CD8-positive, alpha-beta memory T cell (primary cell): ENCODE measurements around the gene DAGLB. TPM values are rescaled to one million over a fixed set of nuclear protein-coding genes. Genes with fewer than 3 reads are reported as not detected.

Source experiments
- CTCF ChIA-PET: fragments of 350-600 bp; sonication (Branson Sonifier 250); formaldehyde crosslinking; loops from one replicate; lab custom pipeline; 2021; ENCODE audit warnings: antibody characterized with exemption; lab: Charles Lee
- POLR2A ChIA-PET: fragments of 350-600 bp; sonication (Branson Sonifier 250); formaldehyde crosslinking; loops from one replicate; lab custom pipeline; 2021; ENCODE audit warnings: antibody characterized with exemption; lab: Charles Lee
- DNase-seq, 5 donors: peaks; one replicate each; pipeline versions ENCODE4 v3.0.0 to v3.0.0-alpha.2; 2020 to 2022; ENCODE audit warnings: mixed read lengths in 1 of 5
- H3K27ac ChIP-seq: one replicate; pipeline ENCODE4 v1.7.0; 2013; ENCODE audit warnings: low read depth, mild to moderate bottlenecking, low read length, moderate library complexity
- H3K27me3 ChIP-seq: 2 replicates; pipeline ENCODE4 v1.7.0; 2013; ENCODE audit warnings: low read length, mild to moderate bottlenecking; ENCODE audit not compliant: insufficient read depth, poor library complexity, severe bottlenecking
- H3K36me3 ChIP-seq: 2 replicates; pipeline ENCODE4 v1.7.0; 2013; ENCODE audit warnings: mild to moderate bottlenecking, low read length, moderate library complexity; ENCODE audit not compliant: insufficient read depth
- H3K4me1 ChIP-seq: 2 replicates; pipeline ENCODE4 v1.7.0; 2013; ENCODE audit warnings: mild to moderate bottlenecking, low read length, moderate library complexity; ENCODE audit not compliant: insufficient read depth
- H3K4me3 ChIP-seq: 2 replicates; pipeline ENCODE4 v1.7.0; 2013; ENCODE audit warnings: mild to moderate bottlenecking, low read length
- H3K9me3 ChIP-seq: 2 replicates; pipeline ENCODE4 v1.7.0; 2013; ENCODE audit warnings: mild to moderate bottlenecking, low read length
- H3K27ac Mint-ChIP-seq, 8 donors: one replicate each; pipeline ENCODE4 v1.8.0; 2020 to 2021; ENCODE audit warnings: mixed read lengths in 8 of 8, mild to moderate bottlenecking in 6 of 8, inconsistent platforms in 3 of 8, moderate library complexity in 3 of 8
- H3K27me3 Mint-ChIP-seq, 2 donors: one replicate each; pipeline ENCODE4 v1.8.0; 2020 to 2021; ENCODE audit warnings: mixed read lengths in 2 of 2, mild to moderate bottlenecking in 1 of 2, moderate library complexity in 1 of 2
- H3K36me3 Mint-ChIP-seq, 3 donors: one replicate each; pipeline ENCODE4 v1.8.0; 2020 to 2021; ENCODE audit warnings: mixed read lengths in 3 of 3, inconsistent platforms in 1 of 3, mild to moderate bottlenecking in 1 of 3
- H3K4me1 Mint-ChIP-seq, 3 donors: one replicate each; pipeline ENCODE4 v1.8.0; 2020 to 2021; ENCODE audit warnings: mixed read lengths in 3 of 3, inconsistent platforms in 1 of 3, mild to moderate bottlenecking in 1 of 3
- H3K4me3 Mint-ChIP-seq, 7 donors: one replicate each; pipeline ENCODE4 v1.8.0; 2020 to 2021; ENCODE audit warnings: mixed read lengths in 7 of 7, mild to moderate bottlenecking in 6 of 7, moderate library complexity in 4 of 7, inconsistent platforms in 2 of 7
- H3K9me3 Mint-ChIP-seq, 5 donors: one replicate each; pipeline ENCODE4 v1.8.0; 2020 to 2022; ENCODE audit warnings: mixed read lengths in 5 of 5, mild to moderate bottlenecking in 3 of 5, moderate library complexity in 2 of 5, inconsistent platforms in 1 of 5
- polyA plus RNA-seq: library from polyadenylated mRNA; unstranded; fragments of 300-500 nt; fragmentation: Illumina TruSeq; gene quantifications from one replicate; pipeline ENCODE4 v1.2.3, GENCODE V29; 2021
- total RNA-seq, 2 experiments: library from RNA; stranded (reverse); gene quantifications; one replicate each; pipeline ENCODE4 v1.2.3, GENCODE V29; 2021

DAGLB gene
- total and polyA plus RNA-seq, 3 experiments from 2014 or later: 9.7 to 16.4 (median 16.1) TPM

DNA sequence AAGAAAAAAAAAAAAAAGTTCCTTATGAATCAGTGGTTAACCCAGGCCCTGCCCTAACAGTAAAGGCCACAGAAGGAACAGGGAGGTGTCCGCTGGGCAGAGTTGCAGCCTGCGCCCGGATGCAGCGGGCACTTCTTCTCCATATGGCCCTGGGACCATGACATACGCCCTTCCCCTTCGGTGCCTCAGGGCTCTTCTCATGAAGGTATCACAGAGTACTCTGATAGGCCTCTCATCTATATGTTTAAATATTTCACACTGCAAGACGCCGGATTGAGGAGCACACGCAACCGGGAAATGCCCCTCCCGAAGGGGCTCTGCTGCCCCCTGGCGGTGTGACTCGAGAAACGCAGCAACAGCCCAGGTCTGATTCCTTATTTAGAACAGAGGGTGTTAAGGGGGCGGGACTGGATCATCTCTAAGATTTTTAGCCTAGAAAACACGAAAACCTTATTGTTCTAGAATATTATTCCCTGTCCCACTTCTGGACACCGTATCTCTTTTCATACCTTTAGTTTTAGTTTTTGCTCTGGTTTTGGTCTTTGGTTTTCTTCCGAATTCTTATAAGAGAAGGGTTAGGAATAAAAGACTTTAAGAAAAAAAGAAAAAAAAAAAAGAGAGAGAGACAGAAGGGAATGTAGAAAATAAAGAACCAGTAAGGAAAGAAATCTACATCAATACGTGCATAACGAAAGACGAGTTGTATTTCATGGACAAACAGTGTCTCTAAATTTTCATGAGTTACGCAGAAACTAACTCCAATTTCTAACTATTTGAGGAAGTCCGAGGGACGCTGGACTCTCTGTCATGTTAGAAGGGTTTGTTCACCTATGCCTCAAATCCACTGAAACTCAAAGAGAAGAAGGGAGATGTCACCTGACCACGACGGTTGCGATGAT is 12.0 kb downstream of the DAGLB start:
- H3K36me3 Mint-ChIP-seq: peaks cover 0 to 34% (median 6%) of the 10 kb centered on the region in 3 donors
- H3K36me3 ChIP-seq: peaks cover 6% of the 10 kb centered on the region
- H3K4me3 ChIP-seq: peak overlapping the region; percentile 40
- H3K4me1 ChIP-seq: peaks cover 30% of the 10 kb centered on the region
- peak; percentile 80 to 89 (median 82) for DNase-seq
- ChIA-PET POLR2A (no interaction called here), CTCF (interaction anchor here (0.6 to 2.4 kb wide), 6 partner anchors 9 to 439 kb away, joined by 3 to 6 read pairs (median 4); partner anchors contain the start of gene DAGLB)
- no peaks in the 10 kb centered on the region for H3K27me3 ChIP-seq
- peaks cover 30 to 43% (median 34%) of the 10 kb centered on the region in 3 donors for H3K4me1 Mint-ChIP-seq
- H3K27ac Mint-ChIP-seq: peak overlapping the region in 6 of 8 donors; percentile 21 to 93 (median 72)
- no peaks in the 10 kb centered on the region for H3K9me3 Mint-ChIP-seq
- no peaks in the 10 kb centered on the region for H3K27me3 Mint-ChIP-seq
- no peaks in the 10 kb centered on the region for H3K9me3 ChIP-seq
- H3K4me3 Mint-ChIP-seq: peak overlapping the region in 5 of 7 donors; percentile 45 to 68 (median 62)
- H3K27ac ChIP-seq: no peak overlapping the region

DNA sequence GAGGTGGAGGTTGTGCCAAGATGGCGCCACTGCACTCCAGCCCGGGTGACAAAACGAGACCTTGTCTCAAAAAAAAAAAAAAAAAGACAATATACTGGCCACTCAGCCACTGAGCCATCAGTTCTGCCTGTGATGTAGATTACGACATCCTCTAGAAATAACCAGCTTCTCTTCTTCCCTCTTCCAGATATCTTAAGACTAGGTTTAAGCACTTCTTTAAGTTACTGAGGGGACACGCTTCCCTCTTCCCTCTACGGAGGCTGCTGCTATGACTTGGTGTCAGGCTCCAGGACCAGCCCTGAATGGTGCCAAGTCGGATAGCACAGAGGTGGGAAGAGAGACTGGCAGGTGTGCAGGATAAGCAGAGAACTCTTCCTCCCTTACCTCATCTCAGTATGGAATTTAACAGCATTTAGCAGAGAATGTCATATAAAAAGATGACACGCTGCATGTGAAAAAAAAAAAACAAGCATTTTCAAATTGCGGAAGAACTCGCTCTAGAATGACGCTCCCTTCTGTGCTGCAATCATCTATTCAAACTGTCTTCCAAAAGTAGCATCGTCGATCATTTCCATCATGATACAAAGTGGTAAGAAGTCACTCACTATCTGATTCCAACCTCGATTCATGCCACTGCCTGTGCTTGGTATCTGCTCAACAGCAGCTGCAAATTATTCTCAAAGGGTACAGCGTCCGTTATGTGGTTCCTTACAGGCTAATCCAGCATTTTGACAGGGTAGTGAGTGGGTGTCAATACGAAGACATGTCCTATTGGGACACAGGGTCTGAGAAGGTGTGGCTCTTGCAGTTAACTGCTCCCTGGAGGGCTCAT is 13.8 kb downstream of the DAGLB start:
- no peak overlapping the region for H3K27ac Mint-ChIP-seq
- no peaks in the 10 kb centered on the region for H3K9me3 Mint-ChIP-seq
- H3K36me3 Mint-ChIP-seq: peaks cover 4 to 40% (median 10%) of the 10 kb centered on the region in 3 donors
- Histone ChIP-seq H3K27me3 (no peaks in the 10 kb centered on the region), H3K9me3 (no peaks in the 10 kb centered on the region), H3K4me3 (no peak overlapping the region), H3K4me1 (peaks cover 24% of the 10 kb centered on the region), H3K36me3 (peaks cover 6% of the 10 kb centered on the region), H3K27ac (no peak overlapping the region)
- CTCF ChIA-PET: interaction anchor here (0.7 to 1.0 kb wide), 2 partner anchors 56 to 252 kb away, joined by 3 read pairs; no protein-coding TSS in a partner anchor
- no peaks in the 10 kb centered on the region for H3K27me3 Mint-ChIP-seq
- POLR2A ChIA-PET: no interaction called here
- no peak overlapping the region for H3K4me3 Mint-ChIP-seq
- H3K4me1 Mint-ChIP-seq: peaks cover 24 to 31% (median 28%) of the 10 kb centered on the region in 3 donors
- DNase-seq: no peak

DNA sequence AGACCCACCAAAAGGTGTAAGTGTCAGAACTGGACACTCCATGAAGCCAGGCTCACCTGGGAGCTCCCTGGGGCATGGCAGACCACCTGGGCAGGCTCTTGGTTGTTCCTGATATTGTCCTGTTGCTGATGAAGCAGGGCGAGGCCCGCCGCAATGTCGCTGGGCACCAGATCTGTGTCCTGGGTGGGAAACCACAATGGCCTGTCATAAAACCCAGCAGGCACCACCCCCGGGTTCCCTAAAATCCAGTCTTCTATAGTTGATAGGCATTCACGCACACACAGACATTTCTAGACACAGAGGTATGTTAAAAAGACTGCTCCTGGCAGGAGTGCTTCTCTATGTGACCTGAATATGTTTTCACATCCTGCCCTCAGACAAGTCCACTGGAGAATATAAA is 15.0 kb downstream of the DAGLB start:
- no peak overlapping the region for H3K27ac ChIP-seq
- H3K4me1 ChIP-seq: peaks cover 16% of the 10 kb centered on the region
- CTCF ChIA-PET: no interaction called here
- Mint-ChIP-seq H3K4me3 (no peak overlapping the region), H3K27me3 (no peaks in the 10 kb centered on the region), H3K36me3 (peaks cover 4 to 49% (median 10%) of the 10 kb centered on the region in 3 donors), H3K4me1 (peaks cover 16 to 20% (median 17%) of the 10 kb centered on the region in 3 donors), H3K9me3 (no peaks in the 10 kb centered on the region), H3K27ac (no peak overlapping the region)
- peaks cover 6% of the 10 kb centered on the region for H3K36me3 ChIP-seq
- H3K27me3 ChIP-seq: no peaks in the 10 kb centered on the region
- no peak overlapping the region for H3K4me3 ChIP-seq
- POLR2A ChIA-PET: no interaction called here
- no peak for DNase-seq
- H3K9me3 ChIP-seq: no peaks in the 10 kb centered on the region

DNA sequence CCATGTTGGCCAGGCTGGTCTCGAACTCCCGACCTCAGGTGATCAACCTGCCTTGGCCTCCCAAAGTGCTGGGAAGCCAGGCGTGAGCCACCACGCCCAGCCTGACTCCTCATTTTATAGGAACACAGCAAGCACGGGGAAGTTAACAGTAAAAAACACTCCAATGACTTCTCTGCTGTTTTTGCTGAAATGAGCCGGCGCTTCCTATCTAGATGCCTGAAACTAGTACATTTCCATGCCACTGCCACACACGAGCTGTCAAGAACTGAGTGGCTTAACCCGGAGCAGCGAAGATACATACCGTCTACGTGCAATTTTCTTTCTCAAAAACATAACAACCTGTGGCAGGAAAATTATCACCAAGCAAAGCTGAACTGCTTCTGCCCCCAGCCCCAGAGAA is 16.8 kb downstream of the DAGLB start:
- Mint-ChIP-seq H3K4me1 (peaks cover 6 to 8% (median 7%) of the 10 kb centered on the region in 3 donors), H3K27me3 (no peaks in the 10 kb centered on the region), H3K27ac (peak overlapping the region in 2 of 8 donors; percentile 36 to 47), H3K9me3 (no peaks in the 10 kb centered on the region), H3K4me3 (no peak overlapping the region), H3K36me3 (peaks cover 4 to 61% (median 10%) of the 10 kb centered on the region in 3 donors)
- H3K4me3 ChIP-seq: no peak overlapping the region
- peaks cover 7% of the 10 kb centered on the region for H3K36me3 ChIP-seq
- DNase-seq: no peak
- no peaks in the 10 kb centered on the region for H3K9me3 ChIP-seq
- ChIA-PET CTCF (no interaction called here), POLR2A (no interaction called here)
- H3K27me3 ChIP-seq: no peaks in the 10 kb centered on the region
- H3K4me1 ChIP-seq: peaks cover 5% of the 10 kb centered on the region
- H3K27ac ChIP-seq: no peak overlapping the region

DNA sequence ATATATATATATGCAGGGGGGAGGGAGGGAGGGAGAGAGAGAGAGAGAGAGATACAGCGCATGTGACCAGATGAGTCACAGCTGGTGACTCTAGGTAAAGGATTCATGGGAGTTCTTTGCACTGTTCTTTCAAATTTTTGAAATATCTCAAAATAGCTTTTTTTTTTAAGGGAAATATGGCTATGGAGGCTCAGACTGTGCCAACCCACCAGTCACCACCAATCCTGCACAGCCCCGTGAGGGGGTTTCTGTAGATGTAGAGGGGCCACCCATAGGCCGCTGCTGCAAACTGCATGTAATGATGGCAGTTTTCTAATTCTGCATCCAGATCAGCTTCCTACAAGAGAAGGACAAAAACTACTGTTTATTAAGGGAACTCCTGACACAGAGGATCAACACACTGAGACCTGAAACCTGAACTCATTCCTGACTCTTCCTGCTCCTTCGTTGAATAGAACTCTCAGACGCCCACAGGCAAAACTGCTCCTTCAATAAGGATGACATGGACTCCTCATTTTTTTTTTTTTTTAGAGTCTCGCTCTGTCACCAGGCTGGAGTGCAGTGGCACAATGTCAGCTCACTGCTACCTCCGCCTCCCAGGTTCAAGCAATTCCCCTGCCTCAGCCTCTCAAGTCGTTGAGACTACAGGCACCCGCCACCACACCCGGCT is 17.3 kb downstream of the DAGLB start:
- Mint-ChIP-seq H3K27me3 (no peaks in the 10 kb centered on the region), H3K9me3 (no peaks in the 10 kb centered on the region), H3K36me3 (peaks cover 4 to 64% (median 11%) of the 10 kb centered on the region in 3 donors), H3K27ac (peak overlapping the region in 2 of 8 donors; percentile 11 to 47), H3K4me3 (no peak overlapping the region), H3K4me1 (peaks cover under 1 to 2% (median under 1%) of the 10 kb centered on the region in 3 donors)
- ChIA-PET CTCF (interaction anchor here (0.6 kb wide), 1 partner anchor 41 kb away, joined by 3 read pairs; no protein-coding TSS in a partner anchor), POLR2A (no interaction called here)
- Histone ChIP-seq H3K36me3 (peaks cover 12% of the 10 kb centered on the region), H3K4me3 (no peak overlapping the region), H3K9me3 (no peaks in the 10 kb centered on the region), H3K27ac (no peak overlapping the region), H3K4me1 (peaks cover 3% of the 10 kb centered on the region), H3K27me3 (no peaks in the 10 kb centered on the region)
- DNase-seq: no peak

DNA sequence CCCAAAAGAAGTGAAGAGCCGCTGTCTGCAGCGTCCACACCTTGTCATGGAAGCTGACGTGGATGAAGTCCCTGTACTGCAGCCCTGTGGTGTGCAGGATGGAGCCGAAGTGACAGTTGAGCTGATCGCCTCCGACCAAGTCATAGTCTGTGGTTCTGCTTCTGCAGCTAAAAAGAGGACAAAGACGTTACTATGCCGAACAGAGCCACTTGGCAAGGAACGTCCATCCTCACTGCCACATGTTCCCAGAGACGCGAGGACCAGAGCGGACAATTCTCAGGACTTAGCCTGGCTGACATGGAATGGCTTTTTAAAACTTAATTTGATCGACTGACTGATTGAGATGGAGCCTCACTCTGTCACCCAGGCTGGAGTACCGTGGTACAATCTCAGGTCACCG is 21.8 kb downstream of the DAGLB start:
- Mint-ChIP-seq H3K27ac (no peak overlapping the region), H3K4me3 (no peak overlapping the region), H3K9me3 (no peaks in the 10 kb centered on the region), H3K27me3 (no peaks in the 10 kb centered on the region), H3K36me3 (peaks cover 4 to 71% (median 13%) of the 10 kb centered on the region in 3 donors), H3K4me1 (peaks cover 2 to 4% (median 4%) of the 10 kb centered on the region in 3 donors)
- no peak overlapping the region for H3K27ac ChIP-seq
- H3K36me3 ChIP-seq: peaks cover 5% of the 10 kb centered on the region
- H3K4me3 ChIP-seq: no peak overlapping the region
- ChIA-PET POLR2A (no interaction called here), CTCF (no interaction called here)
- no peaks in the 10 kb centered on the region for H3K9me3 ChIP-seq
- no peaks in the 10 kb centered on the region for H3K4me1 ChIP-seq
- no peaks in the 10 kb centered on the region for H3K27me3 ChIP-seq
- no peak for DNase-seq

DNA sequence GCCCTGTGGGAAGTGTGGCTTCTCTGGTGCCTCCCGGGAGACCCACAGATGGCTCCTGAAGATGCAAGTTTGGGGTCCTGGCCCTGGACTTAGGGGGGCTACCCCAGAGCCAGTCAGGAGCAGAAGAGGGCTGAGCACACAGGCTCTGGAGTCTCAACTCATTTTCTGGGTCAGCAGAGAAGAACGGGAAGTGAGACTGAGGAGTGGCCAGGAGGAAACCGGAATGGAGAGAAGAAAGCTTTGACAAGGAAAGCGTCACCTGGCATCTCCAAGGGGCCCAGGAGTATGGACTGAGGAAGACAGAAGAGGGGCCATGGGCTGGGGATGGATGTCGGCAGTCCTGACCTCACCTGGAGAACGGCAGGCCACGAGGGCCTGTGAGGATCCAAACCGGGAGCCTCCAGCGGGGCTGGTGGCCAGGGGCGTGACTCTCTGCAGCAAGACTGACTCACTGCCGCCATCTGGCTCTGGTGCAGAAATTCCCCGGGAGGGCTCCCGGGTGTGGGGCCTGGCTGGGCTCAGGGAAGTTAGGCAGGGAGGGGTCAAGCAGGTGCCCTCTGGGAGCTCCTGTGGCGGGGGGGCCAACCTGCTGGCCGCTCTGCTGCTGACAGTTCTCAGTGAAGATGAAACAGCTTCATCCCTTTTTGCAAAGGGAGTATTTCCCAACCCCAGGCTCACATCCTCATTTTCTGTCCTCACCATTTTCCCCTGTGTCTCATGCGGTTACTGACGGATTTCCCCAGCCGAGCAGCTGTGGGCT is 23.6 kb downstream of the DAGLB start:
- H3K27me3 Mint-ChIP-seq: no peaks in the 10 kb centered on the region
- DNase-seq: no peak
- H3K27ac ChIP-seq: no peak overlapping the region
- H3K4me3 ChIP-seq: no peak overlapping the region
- peaks cover 5% of the 10 kb centered on the region for H3K36me3 ChIP-seq
- no peaks in the 10 kb centered on the region for H3K9me3 ChIP-seq
- H3K27me3 ChIP-seq: no peaks in the 10 kb centered on the region
- H3K36me3 Mint-ChIP-seq: peaks cover 2 to 71% (median 9%) of the 10 kb centered on the region in 3 donors
- peaks cover 2 to 4% (median 4%) of the 10 kb centered on the region in 3 donors for H3K4me1 Mint-ChIP-seq
- POLR2A ChIA-PET: interaction anchor here (0.6 kb wide), 1 partner anchor 46 kb away, joined by 6 read pairs; no protein-coding TSS in a partner anchor
- H3K4me3 Mint-ChIP-seq: no peak overlapping the region
- no peaks in the 10 kb centered on the region for H3K4me1 ChIP-seq
- CTCF ChIA-PET: no interaction called here
- no peaks in the 10 kb centered on the region for H3K9me3 Mint-ChIP-seq
- peak overlapping the region in 1 of 8 donors; percentile 50 for H3K27ac Mint-ChIP-seq
